Mucosa of descending colon (tissue), 3 donors: ENCODE data around the gene ADIRF. TPM values are rescaled to one million over a fixed set of nuclear protein-coding genes. Genes with fewer than 3 reads are reported as not detected.
"Not testable (repeated sequence)": the region's sequence is repeated elsewhere in the genome, so short reads cannot be mapped to it uniquely, and the experiment has no call there.

ENCODE experiments used
- ATAC-seq: fragments of 200-7000 bp; cut with Tn5 transposase; one replicate; pipeline ENCODE4 v1.9.1; 2020; ENCODE audit warnings: mild to moderate bottlenecking, moderate library complexity
- DNase-seq, 3 donors: peaks; one replicate each; pipeline ENCODE4 v3.0.0-alpha.2; 2020
- H3K36me3 ChIP-seq: fragments of 200-600 bp; one replicate; pipeline ENCODE4 v1.8.0; 2021; ENCODE audit warnings: low read depth, mild to moderate bottlenecking
- H3K4me1 ChIP-seq: fragments of 200-600 bp; one replicate; pipeline ENCODE4 v1.8.0; 2021; ENCODE audit warnings: low read depth, mild to moderate bottlenecking
- H3K4me3 ChIP-seq: fragments of 200-600 bp; one replicate; pipeline ENCODE4 v1.8.0; 2021; ENCODE audit warnings: mild to moderate bottlenecking
- H3K9me3 ChIP-seq: fragments of 200-600 bp; one replicate; pipeline ENCODE4 v1.8.0; 2021; ENCODE audit warnings: mild to moderate bottlenecking
- CTCF ChIP-seq: fragments of 200-600 bp; IDR thresholded peaks from one replicate; pipeline ENCODE4 v1.8.0; 2022; ENCODE audit warnings: antibody characterized with exemption, mild to moderate bottlenecking
- intact Hi-C, 2 donors: fragments of 100-400 bp; cut with DNase I in 1 of 2; cut with micrococcal nuclease in 1 of 2; formaldehyde crosslinking; loops; one replicate each; pipeline versions ENCODE4 v1.11.0 to v1.11.1; 2022; cut with DNase I, micrococcal nuclease
- total RNA-seq, 3 donors: library from RNA; stranded (reverse); fragmentation: NEBNext Ultra II Directional in 2 of 3; extraction: Animal tissue kit (Norgen Biotek cat#: 25700) in 2 of 3; gene quantifications; one replicate each; pipeline versions ENCODE4 v1.2.1 to v1.2.4, GENCODE V29; 2021 to 2023
- donor health status: DM: no; HTN: no; CAD: no; lungs with moderate emphysema.
- donor health status: DM: no; HTN: no; CAD: no.
- donor health status: DM: no; HTN: yes; CAD: no.

ADIRF gene
- total RNA-seq, 3 donors from 2014 or later = 48.6 to 127 (median 90.6) TPM

- no peak for TF ChIP-seq CTCF
- H3K9me3 ChIP-seq = no peaks in the 10 kb centered on the region
- ATAC-seq = peak; percentile 6
- DNase-seq = no peak
- H3K4me1 ChIP-seq = peaks cover 35% of the 10 kb centered on the region
- no peaks in the 10 kb centered on the region for H3K36me3 ChIP-seq
- H3K4me3 ChIP-seq = peak overlapping the region; percentile 9
- intact Hi-C loops = no loop called here
Observed at GRCh38 chr10:86970982-86971231, 2.6 kb downstream of the ADIRF start.

- Histone ChIP-seq H3K4me1 (peaks cover 35% of the 10 kb centered on the region), H3K4me3 (no peak overlapping the region), H3K36me3 (no peaks in the 10 kb centered on the region), H3K9me3 (no peaks in the 10 kb centered on the region)
- intact Hi-C loops = no loop called here
- peak; percentile 95 to 96 (median 96) for DNase-seq
- no peak for TF ChIP-seq CTCF
- peak; percentile 87 for ATAC-seq
Observed at GRCh38 chr10:86971232-86971991, 3.1 kb downstream of the ADIRF start.

- no peaks in the 10 kb centered on the region for H3K9me3 ChIP-seq
- intact Hi-C loops = no loop called here
- TF ChIP-seq CTCF = no peak
- no peaks in the 10 kb centered on the region for H3K36me3 ChIP-seq
- peaks cover 27% of the 10 kb centered on the region for H3K4me1 ChIP-seq
- DNase-seq (no peak), ATAC-seq (no peak)
- no peak overlapping the region for H3K4me3 ChIP-seq
Observed at GRCh38 chr10:86972613-86973380, 4.5 kb downstream of the ADIRF start.

- ATAC-seq = no peak
- Histone ChIP-seq H3K4me1 (peaks cover 18% of the 10 kb centered on the region), H3K36me3 (no peaks in the 10 kb centered on the region), H3K4me3 (no peak overlapping the region), H3K9me3 (no peaks in the 10 kb centered on the region)
- TF ChIP-seq CTCF = no peak
- intact Hi-C loops = no loop called here
- DNase-seq = no peak
Observed at GRCh38 chr10:86974484-86974883, 6.2 kb downstream of the ADIRF start.

- no peak for ATAC-seq
- Histone ChIP-seq H3K4me1 (peaks cover 10% of the 10 kb centered on the region), H3K36me3 (no peaks in the 10 kb centered on the region), H3K4me3 (no peak overlapping the region), H3K9me3 (no peaks in the 10 kb centered on the region)
- DNase-seq = no peak
- intact Hi-C loops = no loop called here
- no peak for TF ChIP-seq CTCF
Observed at GRCh38 chr10:86976362-86977056, 8.2 kb downstream of the ADIRF start.

GRCh38 chr10:86978457-86978856, 10.2 kb downstream of the ADIRF start:
- H3K9me3 ChIP-seq, DNase-seq, intact Hi-C loops, H3K36me3 ChIP-seq, H3K4me3 ChIP-seq, ATAC-seq, H3K4me1 ChIP-seq: not testable (repeated sequence)
